ENCODE measurements around the gene ETS1. TPM values are rescaled to one million over a fixed set of nuclear protein-coding genes. Genes with fewer than 3 reads are reported as not detected.

The ETS1 gene
- total and polyA plus RNA-seq, 12 donors = 9.6 to 61.7 (median 43.1) TPM

DNA sequence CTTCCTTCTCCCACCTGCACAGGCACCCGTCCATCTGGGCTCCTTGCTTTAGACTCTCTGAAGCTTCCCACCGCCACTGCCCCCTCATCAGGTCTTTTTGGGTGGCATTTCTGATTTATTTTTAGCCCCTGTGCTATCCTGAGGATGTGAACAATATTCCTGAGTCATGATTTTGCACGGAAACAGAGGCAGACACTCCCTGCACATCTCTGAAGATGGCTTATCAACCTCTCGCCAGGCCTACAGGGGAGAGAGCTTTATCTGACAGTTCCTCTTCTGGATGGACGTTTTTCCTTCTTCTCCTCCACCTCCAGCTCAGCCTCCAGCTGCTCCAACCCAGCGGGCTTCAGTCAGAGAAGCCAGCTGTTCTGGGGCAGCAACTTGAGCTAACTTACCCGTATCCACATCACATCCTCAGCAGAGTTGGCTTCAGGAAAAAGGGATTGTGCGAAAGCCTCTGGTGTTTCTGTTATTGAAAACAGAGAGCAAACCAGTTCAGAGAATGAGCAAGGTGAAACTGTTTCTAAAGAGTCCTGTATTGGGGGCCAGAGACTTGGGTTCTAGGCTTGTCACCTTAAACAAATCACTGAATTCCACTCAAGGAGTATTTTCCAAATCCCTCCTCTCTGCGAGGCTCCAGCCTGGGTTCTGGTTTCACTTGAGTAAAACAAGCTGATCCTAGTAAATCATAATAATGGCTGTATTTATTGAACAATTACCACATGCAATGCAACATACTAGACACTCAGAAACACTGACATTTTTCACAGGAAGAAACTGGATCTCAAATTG is 33.1 kb upstream of the ETS1 start:
- no peak for DNase-seq
- Histone ChIP-seq H3K27me3 (no peaks in the 10 kb centered on the region), H3K27ac (no peak overlapping the region), H3K9me3 (replicated peaks in 1 of 3) (no peaks in the 10 kb centered on the region), H3K4me1 (replicated peaks in 1 of 2) (no peaks in the 10 kb centered on the region), H3K36me3 (replicated peaks in 1 of 2) (no peaks in the 10 kb centered on the region), H3K4me3 (no peak overlapping the region)
- TF ChIP-seq POLR2A (IDR thresholded peaks at IDR 0.05) (no peak), CTCF (IDR thresholded peaks at IDR 0.05) (no peak)
- 54 to 67% (median 62%) methylated on average over 9 of the region's 9 CpGs for WGBS, 4 donors
- intact Hi-C loops (cut with DNase I) = loop anchor here in 1 of 2 donors (10.0 kb wide), 1 partner anchor 446 kb away; no protein-coding TSS in a partner anchor

GRCh38 chr11:128619540-128620308 is 32.4 kb upstream of the ETS1 start:
- Histone ChIP-seq H3K4me1 (replicated peaks in 1 of 2) (no peaks in the 10 kb centered on the region), H3K27me3 (no peaks in the 10 kb centered on the region), H3K27ac (no peak overlapping the region), H3K36me3 (replicated peaks in 1 of 2) (no peaks in the 10 kb centered on the region), H3K9me3 (replicated peaks in 1 of 3) (no peaks in the 10 kb centered on the region), H3K4me3 (no peak overlapping the region)
- intact Hi-C loops (cut with DNase I) = loop anchor here in 1 of 2 donors (10.0 kb wide), 1 partner anchor 445 kb away; no protein-coding TSS in a partner anchor
- 72 to 81% (median 75%) methylated on average over 10 of the region's 10 CpGs for WGBS, 4 donors
- no peak for DNase-seq
- no peak for TF ChIP-seq CTCF (IDR thresholded peaks at IDR 0.05)
- no peak for TF ChIP-seq POLR2A (IDR thresholded peaks at IDR 0.05)

- no peaks in the 10 kb centered on the region for H3K9me3 ChIP-seq (replicated peaks in 1 of 3)
- DNase-seq = no peak
- no peak for TF ChIP-seq CTCF (IDR thresholded peaks at IDR 0.05)
- no peak for TF ChIP-seq POLR2A (IDR thresholded peaks at IDR 0.05)
- H3K27me3 ChIP-seq = no peaks in the 10 kb centered on the region
- WGBS, 4 donors = 85% methylated on average over 5 of the region's 5 CpGs
- H3K4me1 ChIP-seq (replicated peaks in 1 of 2) = no peaks in the 10 kb centered on the region
- no peak overlapping the region for H3K4me3 ChIP-seq
- intact Hi-C loops (cut with DNase I) = no loop called here
- H3K36me3 ChIP-seq (replicated peaks in 1 of 2) = no peaks in the 10 kb centered on the region
- no peak overlapping the region for H3K27ac ChIP-seq
These were observed 31.6 kb upstream of the ETS1 start for GRCh38 chr11:128619007-128619406.

DNA sequence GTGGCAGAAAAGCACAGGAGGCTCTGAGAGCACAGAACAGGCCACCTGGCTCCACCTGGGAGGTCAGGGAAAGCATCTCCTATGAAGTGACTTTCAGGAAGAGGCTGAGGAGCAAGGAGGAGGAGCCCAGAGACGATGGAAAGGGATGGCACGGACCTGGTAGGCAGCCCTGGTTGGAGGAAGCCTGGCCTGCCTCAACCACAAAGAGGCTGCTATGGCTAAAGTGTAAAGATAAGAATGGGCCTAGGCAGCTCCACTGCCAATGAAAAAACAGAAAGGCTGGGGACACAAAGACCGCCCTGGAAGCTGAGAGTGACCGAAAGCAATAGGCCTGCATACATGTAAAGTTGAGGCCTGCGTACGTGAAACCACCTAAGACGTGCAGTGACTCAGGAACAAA is 31.2 kb upstream of the ETS1 start:
- H3K9me3 ChIP-seq (replicated peaks in 1 of 3) = no peaks in the 10 kb centered on the region
- intact Hi-C loops (cut with DNase I) = no loop called here
- H3K4me3 ChIP-seq = no peak overlapping the region
- no peak for TF ChIP-seq POLR2A (IDR thresholded peaks at IDR 0.05)
- TF ChIP-seq CTCF (IDR thresholded peaks at IDR 0.05) = no peak
- H3K36me3 ChIP-seq (replicated peaks in 1 of 2) = no peaks in the 10 kb centered on the region
- 85 to 96% (median 92%) methylated on average over 7 of the region's 7 CpGs for WGBS, 4 donors
- no peak overlapping the region for H3K27ac ChIP-seq
- no peaks in the 10 kb centered on the region for H3K27me3 ChIP-seq
- DNase-seq = no peak
- H3K4me1 ChIP-seq (replicated peaks in 1 of 2) = no peaks in the 10 kb centered on the region

All from adrenal gland (tissue), 12 donors.